Measurements from ENCODE around the gene ITSN2. TPM values are rescaled to one million over a fixed set of nuclear protein-coding genes. Genes with fewer than 3 reads are reported as not detected.
A peak's percentile ranks its signal among the peaks of the same experiment; 100 is the strongest.

ITSN2 gene
- total RNA-seq, 4 donors from 2014 or later = 33.9 to 66.7 (median 42.4) TPM

GRCh38 chr2:24329700-24330099 lies 30.6 kb downstream of the ITSN2 start:
- Histone ChIP-seq H3K4me3 (no peak overlapping the region), H3K27ac (no peak overlapping the region), H3K9me3 (no peaks in the 10 kb centered on the region), H3K27me3 (no peaks in the 10 kb centered on the region), H3K4me1 (peaks cover 12 to 25% of the 10 kb centered on the region in 2 donors), H3K36me3 (no peaks in the 10 kb centered on the region)
- intact Hi-C loops (cut with DNase I; ENCODE audit: low total_unique reads) (no loop called here), in situ Hi-C loops (cut with MboI; ENCODE audit: low sequenced_read_pairs in 4 of 4) (no loop called here)
- TF ChIP-seq CTCF (IDR thresholded peaks at IDR 0.05 in 4 of 5, conservative IDR thresholded peaks at IDR 0.05 in 1 of 5) (no peak), POLR2A (IDR thresholded peaks at IDR 0.05) (no peak)
- DNase-seq (no peak), ATAC-seq (no peak)

- ATAC-seq (no peak), DNase-seq (no peak)
- Histone ChIP-seq H3K27me3 (no peaks in the 10 kb centered on the region), H3K4me3 (no peak overlapping the region), H3K27ac (no peak overlapping the region), H3K4me1 (peaks cover 6 to 18% of the 10 kb centered on the region in 2 donors), H3K9me3 (no peaks in the 10 kb centered on the region), H3K36me3 (no peaks in the 10 kb centered on the region)
- intact Hi-C loops (cut with DNase I; ENCODE audit: low total_unique reads) = no loop called here
- in situ Hi-C loops (cut with MboI; ENCODE audit: low sequenced_read_pairs in 4 of 4) = no loop called here
- TF ChIP-seq POLR2A (IDR thresholded peaks at IDR 0.05) = no peak
- TF ChIP-seq CTCF (IDR thresholded peaks at IDR 0.05 in 4 of 5, conservative IDR thresholded peaks at IDR 0.05 in 1 of 5) = no peak
Observed at GRCh38 chr2:24328010-24328409, 32.3 kb downstream of the ITSN2 start.

- in situ Hi-C loops (cut with MboI; ENCODE audit: low sequenced_read_pairs in 4 of 4) = loop anchor here in 1 of 4 donors (10.0 kb wide), 1 partner anchor 57 kb away; no protein-coding TSS in a partner anchor
- Histone ChIP-seq H3K27me3 (no peaks in the 10 kb centered on the region), H3K9me3 (no peaks in the 10 kb centered on the region), H3K4me1 (peaks cover 8 to 19% of the 10 kb centered on the region in 2 donors), H3K27ac (no peak overlapping the region), H3K4me3 (no peak overlapping the region), H3K36me3 (no peaks in the 10 kb centered on the region)
- intact Hi-C loops (cut with DNase I; ENCODE audit: low total_unique reads) = no loop called here
- TF ChIP-seq CTCF (IDR thresholded peaks at IDR 0.05 in 4 of 5, conservative IDR thresholded peaks at IDR 0.05 in 1 of 5) (no peak), POLR2A (IDR thresholded peaks at IDR 0.05) (no peak)
- ATAC-seq (peak; percentile 41 to 45), DNase-seq (no peak)
Observed at GRCh38 chr2:24317491-24317920, 42.8 kb downstream of the ITSN2 start.

GRCh38 chr2:24315669-24316068 lies 44.7 kb downstream of the ITSN2 start:
- ATAC-seq (no peak), DNase-seq (no peak)
- H3K27ac ChIP-seq = no peak overlapping the region
- no peaks in the 10 kb centered on the region for H3K9me3 ChIP-seq
- TF ChIP-seq POLR2A (IDR thresholded peaks at IDR 0.05) (no peak), CTCF (IDR thresholded peaks at IDR 0.05 in 4 of 5, conservative IDR thresholded peaks at IDR 0.05 in 1 of 5) (no peak)
- peaks cover 0 to 1% of the 10 kb centered on the region in 2 donors for H3K36me3 ChIP-seq
- no peak overlapping the region for H3K4me3 ChIP-seq
- in situ Hi-C loops (cut with MboI; ENCODE audit: low sequenced_read_pairs in 4 of 4) (loop anchor here in 1 of 4 donors (10.0 kb wide), 1 partner anchor 59 kb away; no protein-coding TSS in a partner anchor), intact Hi-C loops (cut with DNase I; ENCODE audit: low total_unique reads) (no loop called here)
- peaks cover 8 to 24% of the 10 kb centered on the region in 2 donors for H3K4me1 ChIP-seq
- no peaks in the 10 kb centered on the region for H3K27me3 ChIP-seq
